ENCODE results near the gene WNT10A.

The WNT10A gene

DNA sequence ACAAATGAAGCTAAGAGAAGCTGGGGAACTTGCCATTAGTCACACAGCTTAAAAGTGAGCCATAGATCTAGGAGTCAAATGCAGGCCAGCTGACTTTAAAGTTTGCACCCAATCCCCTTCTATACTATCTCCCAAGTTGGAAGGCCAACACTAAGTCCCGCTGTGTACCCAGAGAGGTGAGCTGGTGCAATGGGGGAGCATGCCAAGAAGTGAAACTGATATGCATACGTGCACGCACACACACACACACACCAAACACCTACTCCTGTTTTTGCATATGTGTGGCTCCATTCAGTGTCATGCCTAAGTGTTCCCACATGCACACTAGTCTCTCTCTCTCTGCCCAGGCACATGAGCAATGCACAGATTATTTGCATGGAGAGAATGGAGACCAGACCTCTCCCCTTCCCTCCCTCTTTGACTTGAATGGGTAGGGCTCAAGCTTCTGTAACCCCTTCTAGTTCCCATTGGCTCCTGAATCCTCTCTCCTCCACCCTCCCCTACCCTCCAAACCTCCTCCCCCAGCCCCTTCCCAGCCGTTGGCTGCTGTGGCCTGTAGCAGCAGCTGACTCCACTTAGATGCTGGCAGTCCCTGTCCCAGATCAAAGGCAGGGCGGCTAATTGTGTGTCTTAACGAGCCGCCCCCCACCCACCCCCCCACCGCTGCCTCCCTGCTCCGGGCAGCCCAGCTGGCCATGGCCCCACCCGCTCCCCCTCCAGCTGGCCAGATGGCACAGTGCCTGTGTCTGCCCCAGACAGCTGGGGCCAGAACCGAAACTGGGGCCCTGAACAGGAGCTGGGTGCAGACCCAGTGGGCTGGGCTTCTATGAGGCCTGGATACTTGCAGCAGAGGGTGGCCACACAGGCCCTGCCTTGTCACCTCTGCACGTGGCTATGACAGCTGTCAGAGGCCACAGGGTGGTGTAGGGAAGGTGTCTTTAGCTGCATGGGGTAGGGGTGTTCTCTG lies 5.6 kb downstream of the WNT10A start:
- TF ChIP-seq, protein P1, sequence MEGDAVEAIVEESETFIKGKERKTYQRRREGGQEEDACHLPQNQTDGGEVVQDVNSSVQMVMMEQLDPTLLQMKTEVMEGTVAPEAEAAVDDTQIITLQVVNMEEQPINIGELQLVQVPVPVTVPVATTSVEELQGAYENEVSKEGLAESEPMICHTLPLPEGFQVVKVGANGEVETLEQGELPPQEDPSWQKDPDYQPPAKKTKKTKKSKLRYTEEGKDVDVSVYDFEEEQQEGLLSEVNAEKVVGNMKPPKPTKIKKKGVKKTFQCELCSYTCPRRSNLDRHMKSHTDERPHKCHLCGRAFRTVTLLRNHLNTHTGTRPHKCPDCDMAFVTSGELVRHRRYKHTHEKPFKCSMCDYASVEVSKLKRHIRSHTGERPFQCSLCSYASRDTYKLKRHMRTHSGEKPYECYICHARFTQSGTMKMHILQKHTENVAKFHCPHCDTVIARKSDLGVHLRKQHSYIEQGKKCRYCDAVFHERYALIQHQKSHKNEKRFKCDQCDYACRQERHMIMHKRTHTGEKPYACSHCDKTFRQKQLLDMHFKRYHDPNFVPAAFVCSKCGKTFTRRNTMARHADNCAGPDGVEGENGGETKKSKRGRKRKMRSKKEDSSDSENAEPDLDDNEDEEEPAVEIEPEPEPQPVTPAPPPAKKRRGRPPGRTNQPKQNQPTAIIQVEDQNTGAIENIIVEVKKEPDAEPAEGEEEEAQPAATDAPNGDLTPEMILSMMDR (IDR thresholded peaks at IDR 0.05; ENCODE audit: insufficient read depth, low read length, missing control alignments), result no peak
- CTCF ChIA-PET, result interaction anchor here (1.0 to 17.5 kb wide), 5 partner anchors 6 to 199 kb away, joined by 3 to 453 read pairs (median 9); partner anchors contain the start of gene WNT10A
- DNase-seq (ENCODE audit: low read depth, low spot score), result no peak
- POLR2A ChIA-PET, result no interaction called here
- H3K4me3 ChIP-seq (ENCODE audit: low read depth, low read length), result no peak overlapping the region

DNA sequence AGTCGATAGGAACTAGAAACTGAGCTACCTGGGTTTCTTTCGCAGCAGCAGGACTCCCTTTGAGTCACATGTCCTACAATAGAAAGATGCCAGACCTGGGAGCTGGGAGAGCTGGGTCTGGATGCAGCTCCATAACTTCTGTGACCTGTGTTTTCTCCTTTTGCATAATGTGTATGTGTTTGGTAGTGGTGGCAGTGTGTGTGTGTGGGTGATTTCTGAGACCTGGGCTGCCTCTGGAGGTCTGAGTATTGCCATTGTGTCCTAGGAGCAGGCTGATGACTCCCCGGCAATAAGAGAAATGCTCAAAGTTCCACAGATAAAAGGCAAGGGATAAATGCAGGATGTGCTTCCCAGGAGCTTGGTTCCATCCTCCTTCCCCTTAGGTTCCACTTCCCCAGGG lies 6.4 kb downstream of the WNT10A start:
- no peak for DNase-seq (ENCODE audit: low read depth, low spot score)
- TF ChIP-seq, protein P1 (IDR thresholded peaks at IDR 0.05; ENCODE audit: insufficient read depth, low read length, missing control alignments), result no peak
- ChIA-PET POLR2A (no interaction called here), CTCF (interaction anchor here (0.9 to 17.5 kb wide), 9 partner anchors 5 to 200 kb away, joined by 3 to 453 read pairs (median 3); partner anchors contain the start of gene WNT10A)
- H3K4me3 ChIP-seq (ENCODE audit: low read depth, low read length), result no peak overlapping the region

DNA sequence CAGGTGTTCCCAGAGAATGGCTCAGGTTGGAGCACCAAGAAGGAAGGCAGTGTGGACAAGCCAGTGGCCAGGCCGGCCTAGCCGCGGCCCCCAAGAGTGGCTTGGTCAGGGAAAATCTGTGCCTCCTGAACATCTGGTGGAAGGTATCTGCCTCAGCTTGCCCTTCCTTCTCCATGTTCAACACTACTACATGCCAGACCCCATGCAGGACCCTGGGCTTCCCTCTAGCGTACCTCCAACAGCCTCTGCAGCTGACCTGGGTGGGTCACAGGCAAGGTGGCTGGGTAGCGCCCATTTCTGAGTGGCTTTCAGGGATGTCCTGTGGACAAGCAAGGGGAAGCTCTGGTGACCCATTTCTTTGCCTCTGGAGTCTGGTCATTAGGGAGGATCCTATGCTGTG lies 7.7 kb downstream of the WNT10A start:
- CTCF ChIA-PET, result interaction anchor here (1.0 to 17.5 kb wide), 4 partner anchors 4 to 115 kb away, joined by 3 to 453 read pairs (median 228); partner anchors contain the start of gene WNT10A
- no peak overlapping the region for H3K4me3 ChIP-seq (ENCODE audit: low read depth, low read length)
- POLR2A ChIA-PET, result no interaction called here
- no peak for DNase-seq (ENCODE audit: low read depth, low spot score)
- TF ChIP-seq, protein P1 (IDR thresholded peaks at IDR 0.05; ENCODE audit: insufficient read depth, low read length, missing control alignments), result no peak

DNA sequence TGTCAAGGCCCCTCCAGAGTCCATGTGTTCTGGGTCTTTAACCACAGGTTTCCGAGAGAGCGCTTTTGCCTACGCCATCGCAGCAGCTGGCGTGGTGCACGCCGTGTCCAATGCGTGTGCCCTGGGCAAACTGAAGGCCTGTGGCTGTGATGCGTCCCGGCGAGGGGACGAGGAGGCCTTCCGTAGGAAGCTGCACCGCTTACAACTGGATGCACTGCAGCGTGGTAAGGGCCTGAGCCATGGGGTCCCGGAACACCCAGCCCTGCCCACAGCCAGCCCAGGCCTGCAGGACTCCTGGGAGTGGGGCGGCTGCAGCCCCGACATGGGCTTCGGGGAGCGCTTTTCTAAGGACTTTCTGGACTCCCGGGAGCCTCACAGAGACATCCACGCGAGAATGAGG lies 9.3 kb downstream of the WNT10A start:
- H3K4me3 ChIP-seq (ENCODE audit: low read depth, low read length), result no peak overlapping the region
- POLR2A ChIA-PET, result no interaction called here
- CTCF ChIA-PET, result interaction anchor here (16.3 kb wide), 1 partner anchor 10 kb away, joined by 453 read pairs; the partner anchor contains the start of gene WNT10A
- DNase-seq (ENCODE audit: low read depth, low spot score), result no peak
- TF ChIP-seq, protein P1 (IDR thresholded peaks at IDR 0.05; ENCODE audit: insufficient read depth, low read length, missing control alignments), result no peak

GRCh38 chr2:218890369-218890768 lies 9.7 kb downstream of the WNT10A start:
- DNase-seq (ENCODE audit: low read depth, low spot score), result no peak
- ChIA-PET POLR2A (no interaction called here), CTCF (interaction anchor here (16.3 kb wide), 1 partner anchor 10 kb away, joined by 453 read pairs; the partner anchor contains the start of gene WNT10A)
- H3K4me3 ChIP-seq (ENCODE audit: low read depth, low read length), result no peak overlapping the region
- TF ChIP-seq, protein P1 (IDR thresholded peaks at IDR 0.05; ENCODE audit: insufficient read depth, low read length, missing control alignments), result no peak

Measured in AG04449 (cell line).